Stimulated activated CD4-positive, alpha-beta T cell treated with anti-CD3 and anti-CD28 coated beads, Interleukin-1b, Interleukin-23, amount 100 ng/mL, for 24 hours (primary cell): ENCODE measurements around the gene TRIP10.
"Not testable (repeated sequence)": the region's sequence is repeated elsewhere in the genome, so short reads cannot be mapped to it uniquely, and the experiment has no call there.

ENCODE experiments used
- DNase-seq, 4 experiments: peaks; one replicate each; pipeline ENCODE4 v3.0.0-alpha.2; 2020; ENCODE audit warnings: low read depth in 4 of 4, low spot score in 1 of 4

Gene TRIP10, protein sequence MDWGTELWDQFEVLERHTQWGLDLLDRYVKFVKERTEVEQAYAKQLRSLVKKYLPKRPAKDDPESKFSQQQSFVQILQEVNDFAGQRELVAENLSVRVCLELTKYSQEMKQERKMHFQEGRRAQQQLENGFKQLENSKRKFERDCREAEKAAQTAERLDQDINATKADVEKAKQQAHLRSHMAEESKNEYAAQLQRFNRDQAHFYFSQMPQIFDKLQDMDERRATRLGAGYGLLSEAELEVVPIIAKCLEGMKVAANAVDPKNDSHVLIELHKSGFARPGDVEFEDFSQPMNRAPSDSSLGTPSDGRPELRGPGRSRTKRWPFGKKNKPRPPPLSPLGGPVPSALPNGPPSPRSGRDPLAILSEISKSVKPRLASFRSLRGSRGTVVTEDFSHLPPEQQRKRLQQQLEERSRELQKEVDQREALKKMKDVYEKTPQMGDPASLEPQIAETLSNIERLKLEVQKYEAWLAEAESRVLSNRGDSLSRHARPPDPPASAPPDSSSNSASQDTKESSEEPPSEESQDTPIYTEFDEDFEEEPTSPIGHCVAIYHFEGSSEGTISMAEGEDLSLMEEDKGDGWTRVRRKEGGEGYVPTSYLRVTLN

DNA sequence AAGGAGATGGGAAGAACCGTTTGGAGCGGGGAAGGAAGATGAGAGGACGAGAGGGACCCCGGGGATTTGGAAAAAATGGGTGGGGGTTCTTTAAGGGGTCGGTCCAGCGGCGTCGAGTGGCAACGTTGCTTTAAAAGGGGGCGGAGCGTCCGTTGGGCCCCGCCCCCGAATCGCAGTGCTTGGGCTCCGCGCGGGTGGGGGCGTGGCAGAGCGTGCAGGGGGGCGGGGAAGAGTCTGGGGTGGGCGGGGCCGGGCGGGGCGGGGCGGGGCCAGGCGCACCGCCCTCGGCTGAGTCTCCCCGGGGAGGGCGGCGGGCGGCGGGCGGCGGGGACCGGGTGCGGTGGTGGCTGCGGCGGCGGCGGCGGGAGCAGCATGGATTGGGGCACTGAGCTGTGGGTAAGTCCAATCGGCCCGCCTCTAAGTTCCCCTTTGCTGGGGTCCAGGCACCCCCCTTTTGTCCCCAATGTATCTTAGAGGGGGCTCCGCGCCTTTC lies at the start of gene TRIP10:
Gene TRIP10, plus strand, starts transcription at position 291 of the 493 bp plus-strand sequence. Its CDS starts 82 bp downstream, at position 373.
- peak; percentile 50 to 72 (median 70) for DNase-seq

DNA sequence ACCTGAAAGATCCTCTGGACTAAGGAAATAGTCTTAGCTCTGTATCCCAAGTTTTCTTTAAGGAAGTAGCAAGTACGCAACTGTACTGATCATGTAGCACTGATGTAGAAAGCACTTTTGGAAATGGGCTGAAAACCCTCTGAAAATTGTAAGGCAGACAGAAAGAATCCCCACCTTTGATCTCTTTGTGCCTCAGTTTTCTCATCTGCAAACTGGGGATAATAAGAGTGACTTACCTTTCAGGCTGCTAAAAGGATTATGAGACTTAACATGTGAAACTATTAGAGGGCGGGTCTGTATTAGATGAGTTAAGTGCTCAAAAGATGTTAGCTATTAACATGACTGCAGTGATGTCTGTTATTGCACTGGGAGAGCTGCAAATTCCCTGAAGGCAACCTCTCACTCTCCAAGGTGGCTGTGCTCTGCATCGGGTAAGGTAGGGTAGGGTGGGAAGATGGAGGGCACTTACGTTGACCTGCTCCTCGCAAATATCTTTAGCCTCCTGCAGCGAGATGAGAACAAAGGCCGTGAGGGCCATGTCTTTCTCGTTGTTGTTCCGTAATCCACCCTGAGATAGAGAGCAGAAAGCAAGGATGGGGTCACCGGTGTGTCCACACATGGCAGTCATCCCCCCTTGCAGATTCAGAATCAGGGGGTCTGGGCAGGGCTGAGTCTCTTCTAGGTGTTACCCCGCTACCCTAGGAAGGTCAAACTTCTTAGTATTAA lies 49.2 kb upstream of the TRIP10 start:
- DNase-seq = no peak

GRCh38 chr19:6691342-6691741 lies 48.1 kb upstream of the TRIP10 start:
- DNase-seq = no peak

- DNase-seq = no peak
These were observed 47.5 kb upstream of the TRIP10 start for GRCh38 chr19:6692027-6692426.

DNA sequence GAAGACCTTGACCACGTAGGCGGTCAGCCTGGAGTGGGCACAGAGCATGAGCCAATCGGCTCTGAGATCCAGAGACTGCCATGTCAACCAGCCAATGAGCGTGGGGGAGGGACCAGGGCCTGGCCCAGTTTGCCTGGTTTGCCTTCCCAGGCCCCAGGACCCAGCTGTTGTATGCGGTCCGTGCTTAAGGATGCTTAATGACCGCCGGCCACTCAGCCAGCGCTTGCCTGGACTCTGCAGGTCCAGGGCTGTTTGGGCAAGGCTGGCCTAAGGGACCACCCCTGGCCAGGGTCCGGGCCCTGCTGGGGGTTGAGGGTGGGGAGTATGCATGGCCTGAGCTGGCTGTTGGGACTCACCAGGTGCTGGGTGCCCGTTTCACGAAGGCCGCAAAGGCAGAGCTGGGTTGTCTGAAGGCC lies 46.4 kb upstream of the TRIP10 start:
- no peak for DNase-seq

DNA sequence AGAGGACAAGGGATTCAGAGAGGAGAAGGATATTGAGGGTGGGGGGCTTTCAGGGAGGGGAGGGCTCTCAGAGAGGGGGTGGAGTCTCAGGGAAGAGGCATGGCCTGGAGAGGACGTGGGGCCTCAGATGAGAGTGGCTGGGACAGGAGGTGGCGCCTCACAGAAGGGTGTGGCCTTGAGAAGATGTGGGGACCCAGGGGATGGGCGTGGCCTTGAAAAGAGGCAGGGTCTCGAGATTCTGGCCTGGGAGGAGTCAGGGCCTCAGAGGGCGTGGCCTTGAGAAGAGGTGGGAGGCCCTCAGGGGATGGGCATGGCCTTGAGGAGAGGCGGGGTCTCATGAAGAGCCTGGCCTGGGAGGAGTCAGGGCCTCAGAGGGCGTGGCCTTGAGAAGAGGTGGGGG lies 45.8 kb upstream of the TRIP10 start:
- DNase-seq = no peak

- DNase-seq = no peak
These were observed 45.2 kb upstream of the TRIP10 start for GRCh38 chr19:6694147-6694815.

- no peak for DNase-seq
These were observed 43.1 kb upstream of the TRIP10 start for GRCh38 chr19:6696239-6696820.

- DNase-seq = no peak
These were observed 42.2 kb upstream of the TRIP10 start for GRCh38 chr19:6697291-6697690.

DNA sequence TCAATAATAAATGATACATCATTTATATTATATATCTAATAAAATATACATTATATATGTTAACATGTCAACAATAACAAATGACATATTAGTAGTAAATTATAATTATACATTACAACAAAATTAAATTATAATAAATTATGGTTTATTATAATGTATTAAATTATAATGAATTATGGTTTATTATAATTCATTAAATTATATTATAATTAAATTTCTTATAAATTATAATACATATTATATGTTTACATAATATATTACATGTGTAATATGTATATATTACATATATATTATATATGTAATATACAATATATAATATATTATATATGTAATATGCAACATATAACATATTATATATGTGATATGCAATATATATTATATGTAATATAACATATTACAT lies 39.5 kb upstream of the TRIP10 start:
- DNase-seq = no peak

GRCh38 chr19:6700586-6701316 lies 38.7 kb upstream of the TRIP10 start:
- no peak for DNase-seq

GRCh38 chr19:6705931-6706632 lies 33.4 kb upstream of the TRIP10 start:
- no peak for DNase-seq

- no peak for DNase-seq
These were observed 32.9 kb upstream of the TRIP10 start for GRCh38 chr19:6706633-6706958.

- no peak for DNase-seq
These were observed 32.3 kb upstream of the TRIP10 start for GRCh38 chr19:6707011-6707657.

GRCh38 chr19:6707658-6708018 lies 31.8 kb upstream of the TRIP10 start:
- DNase-seq = no peak

GRCh38 chr19:6708346-6708745 lies 31.1 kb upstream of the TRIP10 start:
- DNase-seq = no peak

DNA sequence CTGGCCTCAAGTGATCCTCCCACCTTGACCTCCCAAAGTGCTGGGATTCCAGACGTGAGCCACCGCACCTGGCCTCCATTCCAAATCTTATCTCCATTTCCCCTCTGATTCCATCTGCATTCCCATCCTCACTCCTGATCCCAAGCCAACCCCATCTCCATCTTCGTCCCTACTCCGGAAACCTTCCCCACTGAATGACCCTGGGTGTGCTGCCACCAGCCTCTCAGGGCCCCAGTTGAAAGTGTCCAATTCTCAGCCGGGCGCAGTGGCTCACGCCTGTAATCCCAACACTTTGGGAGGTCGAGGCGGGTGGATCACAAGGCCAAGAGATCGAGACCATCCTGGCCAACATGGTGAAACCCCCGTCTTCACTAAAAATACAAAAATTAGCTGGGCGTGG lies 30.6 kb upstream of the TRIP10 start:
- DNase-seq = not testable (repeated sequence)

DNA sequence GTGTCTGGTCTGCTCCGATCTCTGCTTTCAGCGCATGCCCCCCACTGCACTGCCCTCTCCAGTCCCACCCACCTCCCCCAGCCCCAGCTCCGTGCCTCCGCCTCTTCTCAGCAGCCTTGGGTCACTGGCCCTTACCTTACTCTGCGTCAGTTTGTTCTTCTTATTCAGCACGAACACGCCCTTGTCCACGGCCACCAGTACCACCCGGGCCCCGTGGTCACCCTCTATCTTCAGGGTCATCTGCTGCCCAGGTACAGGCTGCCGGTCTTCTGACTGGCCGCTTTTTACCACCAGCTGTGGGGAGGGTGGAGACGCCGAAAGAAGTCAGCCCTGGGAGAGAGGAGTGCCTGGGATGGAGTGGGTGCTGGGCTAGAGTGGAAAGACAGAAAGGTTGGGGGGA lies 29.9 kb upstream of the TRIP10 start:
- DNase-seq = no peak
